ENCODE measurements around the gene ARHGEF17.

- TF ChIP-seq EZH2phosphoT487 (IDR thresholded peaks at IDR 0.05; ENCODE audit: insufficient read depth, low read depth) (no peak), EZH2 (IDR thresholded peaks at IDR 0.05; ENCODE audit: insufficient read depth, poor library complexity, severe bottlenecking) (no peak)
Observed at GRCh38 chr11:73324665-73325035, 16.6 kb downstream of the ARHGEF17 start.

Measured in GM23248 (cell line).